Endothelial cell of umbilical vein (primary cell): Measurements from ENCODE around the gene SOCS7.

Experiments
- MAX ChIP-seq: IDR thresholded peaks from 2 replicates; pipeline ENCODE4 v1.6.1; 2011; ENCODE audit not compliant: insufficient read depth, insufficient read length
- POLR2A ChIP-seq: IDR thresholded peaks from 2 replicates; pipeline ENCODE4 v1.6.1; 2012; ENCODE audit warnings: low read depth, mild to moderate bottlenecking, control low read depth, low read length

- TF ChIP-seq POLR2A (no peak), MAX (no peak)
Observed at GRCh38 chr17:38435795-38436194, 84.2 kb downstream of the SOCS7 start.
